A549 treated with dexamethasone at 1 μM for 4 hours (cell line): ENCODE measurements around the gene ERAS. TPM values are rescaled to one million over a fixed set of nuclear protein-coding genes. Genes with fewer than 3 reads are reported as not detected.

Source experiments
- total RNA-seq: library from RNA; stranded (reverse); fragments of 200-300 nt; extraction: Qiagen RNA extraction; gene quantifications from 5 replicates; pipeline ENCODE4 v1.2.3, GENCODE V29; 2022

ERAS gene
- total RNA-seq = 0.06 to 0.15 TPM (median 0.07 TPM) in 3 of 5 replicates, not detected in the others

GRCh38 chrX:48826135-48826875 is at the start of gene ERAS:
ERAS (plus strand) TSS chrX:48826513; CDS start chrX:48829124, 2,611 bp downstream.

GRCh38 chrX:48786341-48786800 is 39.9 kb upstream of the ERAS start, which contains the start of gene GATA1:
GATA1 (plus strand) TSS chrX:48786590; CDS start chrX:48791110, 4,520 bp downstream.

GRCh38 chrX:48801280-48802088 is 24.8 kb upstream of the ERAS start, which contains the start of gene HDAC6:
HDAC6 (plus strand) TSS chrX:48802067; CDS start chrX:48802693, 626 bp downstream.

GRCh38 chrX:48835524-48836329 is 9.4 kb downstream of the ERAS start, which contains the start of gene PCSK1N:
PCSK1N (minus strand) TSS chrX:48835610; CDS start chrX:48835532, 78 bp downstream.

Other genes starting within 250 kb of the ERAS start
- 60.8 to 87.8 TPM (median 79.6 TPM) in 5 replicates for gene WDR13, start 229.0 kb upstream of the ERAS start, total RNA-seq
- 0.30 to 0.42 TPM (median 0.36 TPM) in 4 of 5 replicates, not detected in the other for gene WAS, start 142.7 kb upstream of the ERAS start, total RNA-seq
- 20.5 to 25.3 TPM (median 24.6 TPM) in 5 replicates for gene SUV39H1, start 129.8 kb upstream of the ERAS start, total RNA-seq
- gene GLOD5, start 64.8 kb upstream of the ERAS start, total RNA-seq = not detected in 5 replicates
- gene GATA1, start 39.9 kb upstream of the ERAS start, total RNA-seq = not detected in 5 replicates
- gene HDAC6, start 24.4 kb upstream of the ERAS start, total RNA-seq = 22.4 to 35.6 TPM (median 31.8 TPM) in 5 replicates
- 16.0 to 47.0 TPM (median 40.7 TPM) in 5 replicates for gene PCSK1N, start 9.1 kb downstream of the ERAS start, total RNA-seq
- 81.1 to 95.0 TPM (median 85.5 TPM) in 5 replicates for gene TIMM17B, start 71.3 kb downstream of the ERAS start, total RNA-seq
- gene PQBP1, start 71.4 kb downstream of the ERAS start, total RNA-seq = 87.2 to 99.0 TPM (median 91.6 TPM) in 5 replicates
- 51.3 to 61.5 TPM (median 59.4 TPM) in 5 replicates for gene SLC35A2, start 85.1 kb downstream of the ERAS start, total RNA-seq
- 8.3 to 8.8 TPM (median 8.5 TPM) in 5 replicates for gene PIM2, start 92.5 kb downstream of the ERAS start, total RNA-seq
- 53.3 to 70.2 TPM (median 68.2 TPM) in 5 replicates for gene OTUD5, start 131.1 kb downstream of the ERAS start, total RNA-seq
- gene KCND1, start 145.3 kb downstream of the ERAS start, total RNA-seq = 0.70 to 1.4 TPM (median 1.1 TPM) in 5 replicates
- 13.5 to 20.9 TPM (median 20.5 TPM) in 5 replicates for gene GRIPAP1, start 175.8 kb downstream of the ERAS start, total RNA-seq
- 38.9 to 52.1 TPM (median 50.3 TPM) in 5 replicates for gene TFE3, start 216.8 kb downstream of the ERAS start, total RNA-seq
- 1.8 to 4.0 TPM (median 3.5 TPM) in 5 replicates for gene CCDC120, start 232.5 kb downstream of the ERAS start, total RNA-seq
- gene PRAF2, start 247.5 kb downstream of the ERAS start, total RNA-seq = 35.0 to 53.0 TPM (median 49.4 TPM) in 5 replicates